SK-N-SH treated with all-trans-retinoic acid at 6 μM for 48 hours (cell line): ENCODE measurements around the gene PTER.

Experiments used
- ARNTL ChIP-seq: fragments of 450-650 bp; formaldehyde crosslinking; IDR thresholded peaks from 2 replicates; pipeline ENCODE4 v1.5.0; 2020; ENCODE audit warnings: low read depth, mild to moderate bottlenecking, moderate library complexity, borderline replicate concordance
- ISL1 ChIP-seq: fragments of 250-450 bp; sonication (Bioruptor Pico); IDR thresholded peaks from 2 replicates; pipeline ENCODE4 v2.1.2; 2022; ENCODE audit warnings: mild to moderate bottlenecking, moderate library complexity
- OSR1 ChIP-seq: fragments of 250-450 bp; sonication (Bioruptor Pico); IDR thresholded peaks from 2 replicates; pipeline ENCODE4 v1.8.0; 2022; ENCODE audit warnings: moderate library complexity, mild to moderate bottlenecking, inconsistent platforms
- ZNF565 ChIP-seq: fragments of 450-650 bp; formaldehyde crosslinking; conservative IDR thresholded peaks from 2 replicates; pipeline ENCODE4 v1.5.0; 2020; ENCODE audit warnings: low read depth, mild to moderate bottlenecking, moderate library complexity
- ZNF8 ChIP-seq: fragments of 450-650 bp; formaldehyde crosslinking; IDR thresholded peaks from 2 replicates; pipeline ENCODE4 v1.5.0; 2020; ENCODE audit warnings: mild to moderate bottlenecking, moderate library complexity
- TF ChIP-seq, protein P1 (sequence below): fragments of 250-450 bp; sonication (Bioruptor Pico); IDR thresholded peaks from 2 replicates; pipeline ENCODE4 v1.5.1; 2021; ENCODE audit warnings: mild to moderate bottlenecking, moderate library complexity

DNA sequence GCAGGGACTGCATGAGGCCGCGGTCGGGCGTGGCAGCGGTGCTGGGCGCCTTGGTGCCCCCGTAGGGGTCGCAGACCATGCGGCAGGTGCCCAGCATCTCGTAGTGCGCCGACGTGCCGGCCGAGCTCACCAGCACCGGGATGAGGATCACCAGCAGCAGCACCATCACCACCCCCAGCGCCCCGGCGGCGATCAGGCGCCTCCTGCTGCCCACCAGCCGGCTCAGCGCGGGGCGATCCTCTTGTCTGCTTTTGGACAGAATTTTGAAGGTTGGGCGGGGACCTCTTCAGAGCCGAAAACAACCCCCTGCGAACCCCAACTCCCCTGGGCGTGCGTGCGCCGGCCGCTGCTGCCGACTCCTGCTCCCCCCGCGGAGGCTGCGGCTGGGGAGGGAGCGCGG lies 84.1 kb downstream of the PTER start:
- TF ChIP-seq, protein P1, sequence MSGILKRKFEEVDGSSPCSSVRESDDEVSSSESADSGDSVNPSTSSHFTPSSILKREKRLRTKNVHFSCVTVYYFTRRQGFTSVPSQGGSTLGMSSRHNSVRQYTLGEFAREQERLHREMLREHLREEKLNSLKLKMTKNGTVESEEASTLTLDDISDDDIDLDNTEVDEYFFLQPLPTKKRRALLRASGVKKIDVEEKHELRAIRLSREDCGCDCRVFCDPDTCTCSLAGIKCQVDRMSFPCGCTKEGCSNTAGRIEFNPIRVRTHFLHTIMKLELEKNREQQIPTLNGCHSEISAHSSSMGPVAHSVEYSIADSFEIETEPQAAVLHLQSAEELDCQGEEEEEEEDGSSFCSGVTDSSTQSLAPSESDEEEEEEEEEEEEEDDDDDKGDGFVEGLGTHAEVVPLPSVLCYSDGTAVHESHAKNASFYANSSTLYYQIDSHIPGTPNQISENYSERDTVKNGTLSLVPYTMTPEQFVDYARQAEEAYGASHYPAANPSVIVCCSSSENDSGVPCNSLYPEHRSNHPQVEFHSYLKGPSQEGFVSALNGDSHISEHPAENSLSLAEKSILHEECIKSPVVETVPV, result no peak
- TF ChIP-seq OSR1 (CRISPR knock-in tag) (no peak), ZNF565 (CRISPR knock-in tag) (no peak), ARNTL (CRISPR knock-in tag) (no peak), ISL1 (CRISPR knock-in tag) (no peak), ZNF8 (no peak)
